Mononuclear cell (primary cell): ENCODE measurements around the gene PML. TPM values are rescaled to one million over a fixed set of nuclear protein-coding genes. Genes with fewer than 3 reads are reported as not detected.
"Not testable (repeated sequence)": the region's sequence is repeated elsewhere in the genome, so short reads cannot be mapped to it uniquely, and the experiment has no call there.

ENCODE experiments used
- H3K27me3 ChIP-seq: 2 replicates; pipeline ENCODE4 v1.6.0; 2011; ENCODE audit warnings: low read length, control low read depth; ENCODE audit not compliant: insufficient read depth
- H3K4me1 ChIP-seq: 2 replicates; pipeline ENCODE4 v1.5.1; 2011; ENCODE audit warnings: mild to moderate bottlenecking, low read length, control low read depth; ENCODE audit not compliant: insufficient read depth
- H3K4me3 ChIP-seq: 2 replicates; pipeline ENCODE4 v1.5.1; 2011; ENCODE audit warnings: mild to moderate bottlenecking, low read length, moderate library complexity
- H3K9me3 ChIP-seq: 2 replicates; pipeline ENCODE4 v1.5.1; 2011; ENCODE audit warnings: low read depth, mild to moderate bottlenecking, control low read depth, low read length
- total RNA-seq: library from RNA; depleted of rRNA; stranded (reverse); fragments of >200 nt; gene quantifications from one replicate; pipeline ENCODE4 v1.2.3, GENCODE V29; 2012

Gene PML
- total RNA-seq, 1 donor: 23.1 TPM

GRCh38 chr15:74043425-74044266 is 49.1 kb downstream of the PML start:
- peaks cover 8% of the 10 kb centered on the region for H3K4me1 ChIP-seq

GRCh38 chr15:74044267-74045110 is 50.0 kb downstream of the PML start:
- peaks cover 11% of the 10 kb centered on the region for H3K4me1 ChIP-seq
- H3K4me3 ChIP-seq: no peak overlapping the region

More at GRCh38 chr15:74043425-74044266, 49.1 kb downstream of the PML start:
- Histone ChIP-seq H3K4me3 (no peak overlapping the region), H3K9me3 (no peaks in the 10 kb centered on the region), H3K27me3 (no peaks in the 10 kb centered on the region)

GRCh38 chr15:74045184-74045583 is 50.7 kb downstream of the PML start:
- Histone ChIP-seq H3K27me3 (no peaks in the 10 kb centered on the region), H3K9me3 (no peaks in the 10 kb centered on the region), H3K4me3 (no peak overlapping the region), H3K4me1 (peaks cover 11% of the 10 kb centered on the region)

More at GRCh38 chr15:74044267-74045110, 50.0 kb downstream of the PML start:
- H3K27me3 ChIP-seq: no peaks in the 10 kb centered on the region
- H3K9me3 ChIP-seq: no peaks in the 10 kb centered on the region

- Histone ChIP-seq H3K4me3 (no peak overlapping the region), H3K9me3 (no peaks in the 10 kb centered on the region), H3K27me3 (no peaks in the 10 kb centered on the region)
Observed at GRCh38 chr15:74045636-74046274, 51.2 kb downstream of the PML start.

GRCh38 chr15:74046275-74046674 is 51.8 kb downstream of the PML start:
- no peaks in the 10 kb centered on the region for H3K9me3 ChIP-seq
- no peaks in the 10 kb centered on the region for H3K27me3 ChIP-seq

More at GRCh38 chr15:74045636-74046274, 51.2 kb downstream of the PML start:
- H3K4me1 ChIP-seq: peaks cover 13% of the 10 kb centered on the region

GRCh38 chr15:74050127-74050526 is 55.6 kb downstream of the PML start:
- H3K4me1 ChIP-seq: peaks cover 22% of the 10 kb centered on the region
- H3K4me3 ChIP-seq: no peak overlapping the region
- H3K9me3 ChIP-seq: no peaks in the 10 kb centered on the region
- no peaks in the 10 kb centered on the region for H3K27me3 ChIP-seq

More at GRCh38 chr15:74046275-74046674, 51.8 kb downstream of the PML start:
- Histone ChIP-seq H3K4me3 (no peak overlapping the region), H3K4me1 (peaks cover 18% of the 10 kb centered on the region)

- Histone ChIP-seq H3K4me3 (no peak overlapping the region), H3K9me3 (no peaks in the 10 kb centered on the region), H3K27me3 (no peaks in the 10 kb centered on the region), H3K4me1 (peaks cover 22% of the 10 kb centered on the region)
Observed at GRCh38 chr15:74050556-74051234, 56.2 kb downstream of the PML start.

- not testable (repeated sequence) for H3K4me3 ChIP-seq, H3K9me3 ChIP-seq, H3K27me3 ChIP-seq
- H3K4me1 ChIP-seq: peaks cover 22% of the 10 kb centered on the region
Observed at GRCh38 chr15:74052271-74053260, 58.0 kb downstream of the PML start.

- H3K4me1 ChIP-seq: peaks cover 15% of the 10 kb centered on the region
- no peaks in the 10 kb centered on the region for H3K27me3 ChIP-seq
- H3K4me3 ChIP-seq: no peak overlapping the region
- H3K9me3 ChIP-seq: no peaks in the 10 kb centered on the region
Observed at GRCh38 chr15:74053517-74053916, 59.0 kb downstream of the PML start.

- H3K27me3 ChIP-seq: no peaks in the 10 kb centered on the region
- no peaks in the 10 kb centered on the region for H3K9me3 ChIP-seq
- no peak overlapping the region for H3K4me3 ChIP-seq
- H3K4me1 ChIP-seq: peaks cover 11% of the 10 kb centered on the region
Observed at GRCh38 chr15:74053941-74054529, 59.5 kb downstream of the PML start.

- Histone ChIP-seq H3K4me3 (no peak overlapping the region), H3K9me3 (no peaks in the 10 kb centered on the region), H3K4me1 (peaks cover 8% of the 10 kb centered on the region), H3K27me3 (no peaks in the 10 kb centered on the region)
Observed at GRCh38 chr15:74055804-74056203, 61.3 kb downstream of the PML start.

GRCh38 chr15:74056330-74056729 is 61.8 kb downstream of the PML start:
- H3K27me3 ChIP-seq, H3K9me3 ChIP-seq, H3K4me3 ChIP-seq, H3K4me1 ChIP-seq: not testable (repeated sequence)

GRCh38 chr15:74059050-74059833 is 64.7 kb downstream of the PML start:
- not testable (repeated sequence) for H3K9me3 ChIP-seq, H3K4me1 ChIP-seq

More at GRCh38 chr15:74059050-74059833, 64.7 kb downstream of the PML start:
- not testable (repeated sequence) for H3K4me3 ChIP-seq, H3K27me3 ChIP-seq
